Smooth muscle cell (in vitro differentiated cells): Measurements from ENCODE around the gene OR7G1. TPM values are rescaled to one million over a fixed set of nuclear protein-coding genes. Genes with fewer than 3 reads are reported as not detected.

Source experiments
- DNase-seq: peaks from one replicate; lab custom pipeline; 2025; ENCODE audit not compliant: unreplicated experiment; lab: John Stamatoyannopoulos, UW
- H2AFZ ChIP-seq: fragments of 200-600 bp; sonication (generic); 2 replicates; pipeline ENCODE4 v1.6.0; 2016; ENCODE audit warnings: antibody characterized with exemption, low read depth, mild to moderate bottlenecking
- H3F3A ChIP-seq: fragments of 200-600 bp; sonication (generic); 2 replicates; pipeline ENCODE4 v1.6.0; 2017; ENCODE audit warnings: antibody characterized with exemption, low read depth
- H3K27ac ChIP-seq: fragments of 200-600 bp; sonication (generic); 2 replicates; pipeline ENCODE4 v1.5.1; 2016; ENCODE audit warnings: low read depth, mild to moderate bottlenecking
- H3K27me3 ChIP-seq: fragments of 200-600 bp; sonication (generic); 2 replicates; pipeline ENCODE4 v1.6.1; 2016; ENCODE audit warnings: low read depth, mild to moderate bottlenecking
- H3K36me3 ChIP-seq: fragments of 200-600 bp; sonication (generic); 2 replicates; pipeline ENCODE4 v1.5.1; 2016; ENCODE audit warnings: low read depth
- H3K4me1 ChIP-seq: fragments of 200-600 bp; sonication (generic); 2 replicates; pipeline ENCODE4 v1.5.1; 2016; ENCODE audit warnings: low read depth
- H3K4me2 ChIP-seq: fragments of 200-600 bp; sonication (generic); 2 replicates; pipeline ENCODE4 v1.6.0; 2016; ENCODE audit warnings: mild to moderate bottlenecking
- H3K4me3 ChIP-seq: fragments of 200-600 bp; sonication (generic); 2 replicates; pipeline ENCODE4 v1.5.1; 2016; ENCODE audit warnings: mild to moderate bottlenecking
- H3K79me2 ChIP-seq: fragments of 200-600 bp; sonication (generic); 2 replicates; pipeline ENCODE4 v1.6.0; 2016; ENCODE audit warnings: low read depth, mild to moderate bottlenecking
- H3K9ac ChIP-seq: fragments of 200-600 bp; sonication (generic); 2 replicates; pipeline ENCODE4 v1.6.0; 2016; ENCODE audit warnings: low read depth
- H3K9me3 ChIP-seq: fragments of 200-600 bp; sonication (generic); replicated peaks from 2 replicates; pipeline ENCODE4 v1.5.1; 2016; ENCODE audit warnings: low read depth
- H4K20me1 ChIP-seq: fragments of 200-600 bp; sonication (generic); 2 replicates; pipeline ENCODE4 v1.6.0; 2016; ENCODE audit warnings: low read depth
- CTCF ChIP-seq: fragments of 200-600 bp; sonication (generic); IDR thresholded peaks from 2 replicates; pipeline ENCODE4 v1.5.1; 2017; ENCODE audit warnings: borderline replicate concordance, mild to moderate bottlenecking, antibody characterized with exemption; ENCODE audit not compliant: insufficient read depth, poor library complexity, severe bottlenecking
- WGBS: methylation state at CpG from one replicate; pipeline ENCODE4 v1.1.7; 2016; ENCODE audit warnings: low lambda C conversion rate; 5-methylcytosine and 5-hydroxymethylcytosine counted together
- polyA plus RNA-seq: library from polyadenylated mRNA; unstranded; fragments of >200 nt; fragmentation: Nextera tagmentation; extraction: Ambion mirVana; gene quantifications from 2 replicates; pipeline ENCODE4 v1.2.1, GENCODE V29; 2016
- total RNA-seq: library from RNA; depleted of rRNA; stranded (reverse); fragments of >200 nt; gene quantifications from 2 replicates; pipeline ENCODE4 v1.2.3, GENCODE V29; 2014

Gene OR7G1
- total and polyA plus RNA-seq, 2 experiments from 2014 or later = not detected

- no peak for DNase-seq
- Histone ChIP-seq H3K4me1 (no peaks in the 10 kb centered on the region), H3K4me2 (no peak overlapping the region), H3K4me3 (no peak overlapping the region), H3K27me3 (no peaks in the 10 kb centered on the region), H3F3A (no peaks in the 10 kb centered on the region), H2AFZ (no peak overlapping the region), H3K36me3 (peaks cover 8% of the 10 kb centered on the region), H3K9ac (no peak overlapping the region), H4K20me1 (peaks cover 24% of the 10 kb centered on the region), H3K9me3 (peaks cover 12% of the 10 kb centered on the region), H3K79me2 (peaks cover 100% of the 10 kb centered on the region), H3K27ac (no peak overlapping the region)
- TF ChIP-seq CTCF = no peak
- 96% methylated on average over 4 of the region's 4 CpGs for WGBS
Measured at GRCh38 chr19:9149997-9150396, 34.4 kb upstream of the OR7G1 start.

DNA sequence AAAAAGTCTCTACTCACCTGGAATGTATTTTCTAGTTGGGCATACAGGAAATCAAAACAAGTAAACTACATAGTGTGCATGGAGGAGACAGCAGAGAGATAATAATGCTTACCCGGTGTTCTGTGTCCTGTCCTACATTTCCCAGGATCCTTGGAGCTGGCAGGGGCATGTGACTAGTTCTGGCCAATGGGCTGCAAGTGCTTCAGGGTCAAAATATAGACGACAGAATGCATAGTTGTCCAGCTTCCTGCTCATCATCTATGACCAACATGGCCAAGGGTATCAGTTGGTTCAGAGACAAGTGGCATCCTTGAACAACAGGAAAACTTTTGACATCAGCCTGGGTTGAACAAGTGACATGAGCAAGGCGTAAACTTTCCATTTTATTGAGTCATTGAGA is 33.1 kb upstream of the OR7G1 start:
- Histone ChIP-seq H4K20me1 (peaks cover 11% of the 10 kb centered on the region), H3K27ac (no peak overlapping the region), H2AFZ (no peak overlapping the region), H3K4me2 (no peak overlapping the region), H3K9me3 (peaks cover 24% of the 10 kb centered on the region), H3K4me1 (no peaks in the 10 kb centered on the region), H3K36me3 (peaks cover 12% of the 10 kb centered on the region), H3K27me3 (no peaks in the 10 kb centered on the region), H3K4me3 (no peak overlapping the region), H3K9ac (no peak overlapping the region), H3K79me2 (peaks cover 100% of the 10 kb centered on the region), H3F3A (peaks cover 3% of the 10 kb centered on the region)
- 97% methylated on average over 3 of the region's 3 CpGs for WGBS
- TF ChIP-seq CTCF = no peak
- DNase-seq = no peak

GRCh38 chr19:9146882-9147281 is 31.3 kb upstream of the OR7G1 start:
- TF ChIP-seq CTCF = no peak
- Histone ChIP-seq H3K27ac (no peak overlapping the region), H3K9ac (no peak overlapping the region), H4K20me1 (peaks cover 7% of the 10 kb centered on the region), H3K79me2 (peaks cover 100% of the 10 kb centered on the region), H3K9me3 (peaks cover 19% of the 10 kb centered on the region), H3K27me3 (no peaks in the 10 kb centered on the region), H3K4me2 (no peak overlapping the region), H3K4me3 (no peak overlapping the region), H3K4me1 (no peaks in the 10 kb centered on the region), H2AFZ (no peak overlapping the region), H3F3A (peaks cover 3% of the 10 kb centered on the region), H3K36me3 (peaks cover 8% of the 10 kb centered on the region)
- 100% methylated on average over 1 of the region's 1 CpG for WGBS
- no peak for DNase-seq

GRCh38 chr19:9144920-9145319 is 29.4 kb upstream of the OR7G1 start:
- Histone ChIP-seq H3K9me3 (peaks cover 19% of the 10 kb centered on the region), H2AFZ (no peak overlapping the region), H3F3A (peaks cover 3% of the 10 kb centered on the region), H3K4me2 (no peak overlapping the region), H3K79me2 (peaks cover 97% of the 10 kb centered on the region), H3K36me3 (peaks cover 4% of the 10 kb centered on the region), H3K9ac (no peak overlapping the region), H3K4me3 (peak overlapping the region; percentile 12), H4K20me1 (peaks cover 5% of the 10 kb centered on the region), H3K27ac (no peak overlapping the region), H3K4me1 (peaks cover 10% of the 10 kb centered on the region), H3K27me3 (no peaks in the 10 kb centered on the region)
- 98% methylated on average over 5 of the region's 5 CpGs for WGBS
- no peak for TF ChIP-seq CTCF
- no peak for DNase-seq
